Measurements from ENCODE around the gene THAP11.

THAP11 gene

DNA sequence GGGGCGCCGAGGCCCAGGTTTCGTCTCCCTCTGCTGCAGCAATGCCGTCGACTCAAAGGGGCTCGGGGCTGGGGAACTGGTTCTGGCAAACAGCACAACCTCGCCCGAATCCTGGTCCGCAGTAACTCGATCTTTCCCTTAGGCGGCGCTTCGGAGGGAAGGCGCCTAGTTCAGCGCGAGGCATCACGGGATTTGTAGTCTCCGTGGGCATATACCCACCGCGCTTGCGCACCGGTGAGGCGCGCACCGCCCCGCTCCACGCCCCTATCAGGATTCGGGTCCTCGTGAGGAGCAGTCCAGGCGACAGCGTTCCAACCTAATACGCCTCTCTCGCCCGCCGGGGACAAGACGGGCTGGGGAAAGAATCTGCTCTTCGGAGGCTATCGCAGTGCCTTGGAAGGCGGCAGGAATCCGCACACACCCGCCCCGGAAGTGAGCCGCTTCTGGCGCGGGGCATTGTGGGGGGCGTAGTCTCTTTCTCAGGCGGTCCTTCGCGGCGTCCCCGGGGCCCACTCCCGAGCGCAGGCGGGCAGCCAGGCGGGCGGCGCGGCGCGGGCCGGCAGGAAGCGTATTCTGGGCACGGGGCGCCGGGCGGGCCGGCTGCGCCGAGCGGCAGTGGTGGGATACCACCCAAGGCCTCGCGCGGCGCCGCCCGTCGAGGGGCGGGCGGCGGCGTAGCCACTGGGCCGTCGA, at the start of gene THAP11:
Gene THAP11 (plus strand): TSS at position 505 of the 693 bp plus-strand sequence. CDS start 235 bp downstream, outside the sequence.
- DNase-seq (ENCODE audit: low spot score), result peak; percentile 96

DNA sequence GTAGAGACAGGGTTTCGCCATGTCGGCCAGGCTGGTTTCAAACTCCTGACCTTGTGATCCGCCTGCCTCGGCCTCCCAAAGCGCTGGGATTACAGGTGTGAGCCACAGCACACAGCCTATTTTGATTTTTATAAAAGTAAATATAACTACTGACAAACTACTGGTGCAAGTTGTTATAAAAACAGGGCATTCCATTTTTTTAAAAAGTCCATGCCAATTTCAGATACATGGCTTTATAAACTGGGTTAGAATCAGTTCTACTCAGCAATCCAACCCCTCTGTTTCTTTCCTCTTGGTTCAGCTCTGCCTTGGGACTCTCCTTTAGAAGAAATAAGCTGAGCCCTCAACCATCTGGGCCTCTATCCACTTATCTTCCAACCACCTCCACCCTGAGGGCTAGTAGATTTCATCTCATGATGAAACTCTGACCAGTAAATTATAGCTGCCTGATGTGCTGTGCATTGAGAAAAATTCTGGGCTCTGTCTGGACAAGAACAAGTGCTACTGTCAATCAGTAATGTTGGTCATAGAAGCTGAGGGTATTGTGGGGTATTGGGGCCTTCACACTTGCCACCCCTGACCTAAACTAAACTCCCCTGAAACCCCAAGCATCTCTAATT, 45.9 kb upstream of the THAP11 start:
- no peak for DNase-seq (ENCODE audit: low spot score)

DNA sequence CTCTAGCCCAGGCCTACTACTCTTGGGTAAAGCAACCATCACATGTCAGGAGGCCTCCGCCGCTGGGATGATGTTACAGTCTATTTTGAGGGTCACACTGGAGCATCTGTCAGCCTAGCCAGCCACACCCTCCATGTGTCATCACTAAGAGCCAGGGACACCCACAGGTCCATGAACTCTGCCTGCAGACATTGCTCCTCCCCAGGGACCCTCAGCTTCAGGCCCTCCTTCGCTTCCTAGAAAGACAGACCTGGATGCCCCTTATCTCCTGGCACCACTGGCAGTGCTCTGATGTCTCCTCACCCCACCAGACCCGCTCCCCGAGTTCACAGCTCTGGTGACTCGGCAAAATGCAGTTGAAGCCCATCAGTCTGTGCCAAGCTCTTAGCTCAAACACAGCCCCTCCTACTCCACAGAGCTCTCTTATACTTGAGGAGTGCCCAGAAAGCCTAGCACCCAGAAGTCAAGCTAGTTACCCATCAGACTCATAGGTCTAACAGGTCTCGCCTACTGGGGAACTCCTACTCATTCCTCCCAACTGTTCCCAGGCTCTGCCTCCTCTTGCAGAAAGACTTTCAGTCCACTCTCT, 41.7 kb upstream of the THAP11 start:
- no peak for DNase-seq (ENCODE audit: low spot score)

DNA sequence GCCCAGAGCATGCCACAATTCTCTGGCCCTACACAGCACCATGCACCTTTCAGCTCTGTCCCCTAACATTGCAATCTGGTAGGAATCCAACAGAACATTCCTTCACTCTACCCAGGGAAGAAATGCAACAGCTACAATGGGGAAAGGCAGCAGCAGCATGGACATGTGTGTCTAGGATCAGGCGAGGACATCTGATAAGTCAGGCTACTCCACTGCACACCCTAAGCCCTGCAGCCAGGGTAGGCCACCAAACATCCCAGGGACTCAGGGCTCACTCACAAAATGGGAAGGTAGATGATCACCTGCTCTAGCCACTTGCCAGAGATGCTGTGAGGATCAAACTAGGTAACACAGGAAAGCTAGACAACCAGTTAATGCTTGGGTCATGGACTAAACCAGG, 40.9 kb upstream of the THAP11 start:
- no peak for DNase-seq (ENCODE audit: low spot score)

DNA sequence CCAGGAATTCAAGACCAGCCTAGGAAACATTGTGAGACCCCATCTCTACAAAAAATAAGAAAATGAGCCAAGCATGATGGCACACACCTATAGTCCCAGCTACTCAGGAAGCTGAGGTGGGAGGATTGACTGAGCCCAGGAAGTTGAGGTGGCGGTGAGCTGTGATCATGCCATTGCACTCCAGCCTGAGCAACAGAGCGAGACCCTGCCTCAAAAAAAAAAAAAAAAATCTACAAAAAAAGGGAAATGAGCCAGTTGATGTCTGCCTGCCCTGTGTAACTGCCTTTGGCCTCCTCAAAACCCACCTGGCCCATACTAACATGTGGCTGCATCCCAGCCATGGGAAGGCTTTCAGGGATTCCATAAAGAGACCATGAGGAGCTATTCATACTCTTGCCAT, 40.2 kb upstream of the THAP11 start:
- DNase-seq (ENCODE audit: low spot score), result peak; percentile 41

DNA sequence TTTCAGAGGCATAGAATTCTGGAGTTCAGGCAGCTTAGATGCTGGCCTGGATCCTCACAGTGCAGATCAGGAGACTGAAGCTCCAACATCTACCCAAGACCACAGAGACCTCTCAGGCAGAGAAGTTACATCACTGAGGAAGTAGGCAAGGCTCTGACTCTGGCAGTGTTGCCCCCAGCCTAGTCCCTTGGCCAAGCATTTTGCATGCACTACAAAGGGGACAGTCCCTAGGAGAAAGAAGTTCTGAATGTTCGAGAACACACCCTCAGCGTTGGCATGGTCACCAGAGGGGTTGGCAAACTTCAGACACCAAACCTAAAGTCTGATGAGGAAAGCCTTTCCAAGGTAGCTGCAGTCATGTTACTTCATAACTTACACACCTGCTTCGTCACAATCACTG, 38.2 kb upstream of the THAP11 start:
- DNase-seq (ENCODE audit: low spot score), result no peak

DNA sequence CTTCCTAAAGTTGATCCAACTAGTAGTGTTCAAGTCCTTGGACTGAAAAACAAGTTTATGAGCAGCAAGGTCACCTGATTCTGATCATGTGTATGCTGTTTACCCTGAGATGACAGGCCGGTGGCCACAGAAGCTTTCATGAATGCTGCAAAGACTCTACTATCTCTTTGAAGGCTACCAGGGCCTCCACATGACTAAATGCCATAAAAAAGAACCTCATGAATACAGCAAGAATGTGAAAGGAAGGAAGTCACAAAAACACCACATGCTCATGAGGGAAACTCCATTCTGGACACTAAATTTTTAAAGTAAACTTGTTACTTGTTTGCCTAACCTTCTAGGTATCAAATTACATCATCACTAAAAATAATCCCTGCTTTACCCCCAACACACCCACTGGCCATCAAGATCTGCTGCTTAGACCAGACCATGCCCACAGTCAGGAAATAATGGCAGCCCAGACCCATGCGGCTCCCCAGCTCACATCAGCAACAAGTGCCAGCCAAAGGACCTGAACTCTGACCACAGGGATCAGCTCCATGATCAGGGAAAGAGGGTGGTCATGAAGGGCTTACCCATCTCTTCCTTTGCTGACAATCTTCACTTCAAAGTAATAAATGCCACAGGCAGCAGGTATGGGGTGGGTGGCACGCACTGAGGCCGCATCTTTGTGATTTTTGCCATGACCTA, 37.1 kb upstream of the THAP11 start:
- DNase-seq (ENCODE audit: low spot score), result no peak

DNA sequence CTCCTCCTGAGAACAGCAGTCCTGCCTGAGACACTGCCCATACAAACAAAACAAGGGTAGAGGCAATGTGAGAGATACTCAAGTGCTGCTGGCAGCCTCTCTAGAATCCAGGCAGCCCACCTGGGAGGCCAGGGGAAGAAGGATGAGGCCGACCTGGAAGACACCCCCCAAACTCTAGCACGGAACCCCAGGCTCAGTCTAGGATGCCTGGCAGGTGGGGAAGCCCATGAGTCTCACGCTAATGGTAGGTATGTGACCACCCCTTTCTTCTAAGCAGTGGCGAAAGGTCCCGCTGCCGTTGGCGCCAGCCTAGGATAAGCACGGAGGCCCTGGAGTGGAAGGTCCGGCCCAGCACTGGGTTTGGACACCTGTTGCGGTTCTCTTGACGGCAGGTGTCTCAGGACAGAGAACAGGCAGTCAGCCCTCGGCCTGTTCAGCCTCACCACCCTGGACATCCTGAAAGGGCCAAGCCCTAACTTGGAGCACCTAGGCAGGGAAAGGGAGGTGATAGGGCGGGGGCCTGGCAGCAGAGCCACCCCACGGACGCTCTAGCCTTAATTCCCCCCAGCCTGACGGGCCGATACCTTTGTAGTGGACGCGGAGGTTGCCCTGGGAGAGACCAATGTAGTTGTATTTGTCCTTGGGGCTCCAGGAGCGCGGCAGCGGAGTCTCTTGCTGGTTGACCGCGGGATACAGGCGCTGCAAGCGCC, 36.2 kb upstream of the THAP11 start:
- no peak for DNase-seq (ENCODE audit: low spot score)

DNA sequence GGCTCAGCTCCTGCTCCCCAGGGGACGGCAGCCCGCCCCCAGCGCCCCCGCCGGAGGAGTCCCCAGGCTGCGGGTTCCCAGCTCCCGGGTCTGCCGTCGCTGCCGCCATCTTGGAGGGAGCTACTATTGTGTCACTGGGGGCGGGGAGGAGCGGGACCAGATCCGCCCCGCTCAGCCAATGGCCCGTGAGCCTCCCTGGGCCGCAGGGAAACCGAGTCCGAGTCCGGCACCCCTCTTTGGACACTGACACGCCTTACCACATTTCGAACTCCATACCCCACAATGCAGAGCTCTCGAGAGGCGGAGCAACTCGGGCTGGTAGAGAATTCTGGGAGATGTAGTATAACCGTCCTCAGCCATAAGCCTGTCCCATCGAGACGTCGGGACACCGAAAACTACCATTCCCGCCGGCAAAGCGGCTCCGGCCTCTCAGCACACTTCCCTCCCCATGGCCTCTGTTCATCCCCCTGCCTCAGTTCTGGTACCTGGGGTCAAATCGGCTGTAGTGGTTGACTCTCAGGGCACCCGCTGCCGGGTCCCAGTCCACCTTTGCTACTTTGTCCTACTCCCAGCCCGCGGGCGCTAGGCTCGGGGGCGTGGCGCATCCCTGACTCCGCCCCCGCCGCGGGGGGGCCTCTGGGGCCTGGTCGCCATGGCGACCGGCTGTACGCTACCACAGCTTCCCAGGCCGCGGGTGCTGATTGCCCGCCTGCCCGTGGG, 35.5 kb upstream of the THAP11 start, which contains the start of the genes RANBP10 and TSNAXIP1:
Gene RANBP10 (minus strand): TSS at position 133 of the 720 bp plus-strand sequence. CDS start 24 bp downstream, at position 109.
Gene TSNAXIP1 (plus strand): TSS at position 462 of the 720 bp plus-strand sequence. CDS start 261 bp downstream, outside the sequence.
- peak; percentile 98 for DNase-seq (ENCODE audit: low spot score)

DNA sequence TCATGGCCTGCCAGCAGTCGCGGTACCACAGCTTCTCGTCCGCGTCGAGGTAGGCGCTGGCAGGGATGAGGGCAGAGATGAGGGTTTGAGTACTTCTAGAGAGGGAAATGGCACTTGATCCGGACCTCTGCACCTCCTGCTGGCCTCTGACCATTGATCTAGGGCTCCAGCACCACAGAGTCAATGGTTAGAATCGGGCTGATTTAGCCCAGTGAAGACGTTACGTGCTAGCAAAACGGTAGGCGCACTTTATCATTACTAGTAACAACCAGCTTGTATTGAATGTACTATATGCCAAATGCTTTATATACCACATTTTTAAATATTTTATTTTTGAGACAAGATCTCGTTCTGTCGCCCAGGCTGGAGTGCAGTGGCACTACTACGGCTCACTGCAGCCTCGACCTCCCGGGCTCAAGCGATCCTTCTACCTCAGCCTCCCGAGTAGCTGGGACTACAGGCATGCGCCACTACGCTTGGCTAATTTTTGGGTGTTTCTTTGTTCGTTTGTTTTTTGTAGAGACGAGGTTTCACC, 34.9 kb upstream of the THAP11 start:
- DNase-seq (ENCODE audit: low spot score), result no peak

DNA sequence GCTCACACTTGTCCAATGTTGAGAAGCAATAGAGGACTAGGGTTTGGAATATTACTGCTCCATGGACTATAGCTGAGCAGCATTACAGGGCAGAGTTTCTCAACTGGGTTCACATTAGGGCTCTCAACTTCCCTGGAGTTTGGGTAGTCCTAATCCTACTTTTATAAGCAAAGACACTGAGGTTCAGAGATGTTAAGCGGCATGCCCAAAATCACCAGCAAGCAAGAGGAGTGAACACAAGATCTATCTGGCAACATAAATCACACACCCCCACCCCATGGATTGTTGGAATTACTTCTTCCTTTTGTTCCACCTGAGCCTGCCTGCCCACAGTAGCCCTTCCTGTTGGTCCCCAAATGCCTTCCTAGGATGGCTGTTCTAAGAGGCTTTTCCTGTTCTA, 30.2 kb upstream of the THAP11 start:
- DNase-seq (ENCODE audit: low spot score), result no peak

DNA sequence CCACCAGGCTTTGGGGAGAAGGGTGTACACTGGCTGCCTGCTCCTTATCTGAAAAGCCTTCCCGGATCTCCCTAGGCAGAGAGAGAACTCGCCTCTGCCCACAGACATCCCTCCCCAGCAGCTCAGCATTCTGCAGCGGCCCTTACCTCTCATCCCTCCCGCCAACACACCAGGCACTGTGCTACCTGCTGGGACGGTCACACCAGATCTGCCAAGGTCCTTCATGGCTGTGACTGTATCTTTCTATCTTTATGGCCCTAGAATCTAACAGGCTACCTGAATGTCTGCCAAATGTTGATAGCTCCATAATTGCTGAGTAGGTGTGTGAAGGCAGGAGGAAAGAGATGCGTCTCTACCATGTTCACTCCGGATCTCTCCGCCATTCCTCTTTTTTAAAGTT, 27.6 kb upstream of the THAP11 start:
- no peak for DNase-seq (ENCODE audit: low spot score)

DNA sequence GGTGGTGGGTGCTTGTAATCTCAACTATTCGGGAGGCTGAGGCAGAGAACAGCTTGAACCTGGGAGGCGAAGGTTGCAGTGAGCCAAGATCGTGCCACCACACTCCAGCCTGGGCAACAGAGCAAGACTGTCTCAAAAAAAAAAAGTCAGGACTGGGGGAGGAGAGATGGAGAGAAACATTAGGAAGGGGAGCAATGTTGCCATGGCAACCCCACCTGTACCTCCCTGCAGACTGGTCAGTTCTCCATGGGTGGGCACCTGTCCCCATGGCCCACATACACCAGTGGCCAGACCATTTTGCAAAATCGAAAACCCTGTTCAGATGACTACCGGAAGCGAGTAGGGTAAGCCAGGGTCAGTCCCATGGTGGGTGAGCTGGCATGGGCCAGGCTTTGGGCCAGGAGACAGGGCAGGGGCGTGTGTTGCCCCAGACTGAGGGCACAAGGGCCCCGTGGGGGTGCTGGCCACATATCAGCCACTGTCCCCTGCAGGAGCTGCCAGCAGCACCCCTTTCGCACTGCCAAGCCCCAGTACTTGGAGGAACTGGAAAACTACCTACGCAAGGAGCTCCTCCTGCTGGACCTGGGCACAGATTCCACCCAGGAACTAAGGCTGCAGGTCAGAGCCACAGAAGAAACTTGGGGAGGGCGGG, 21.4 kb upstream of the THAP11 start:
- DNase-seq (ENCODE audit: low spot score), result no peak

DNA sequence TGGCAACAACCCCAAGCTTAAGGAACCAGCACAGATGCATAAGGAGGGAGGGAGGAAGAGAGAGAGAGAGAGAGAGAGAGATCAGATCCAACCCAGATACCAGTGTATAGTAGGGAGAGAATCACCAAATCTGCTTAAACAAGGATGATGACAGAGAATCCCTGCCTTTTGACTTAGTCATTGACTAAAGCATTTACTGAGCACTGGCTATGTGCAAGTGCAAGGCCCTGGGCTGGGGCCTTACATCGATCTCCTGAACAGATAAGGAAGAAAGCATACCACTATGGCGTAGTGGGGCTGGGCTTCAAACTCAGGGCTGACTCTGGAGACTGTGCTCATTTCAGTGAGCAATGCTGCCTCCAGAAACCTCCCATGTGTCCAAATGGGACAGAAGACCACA, 19.6 kb upstream of the THAP11 start:
- DNase-seq (ENCODE audit: low spot score), result no peak

DNA sequence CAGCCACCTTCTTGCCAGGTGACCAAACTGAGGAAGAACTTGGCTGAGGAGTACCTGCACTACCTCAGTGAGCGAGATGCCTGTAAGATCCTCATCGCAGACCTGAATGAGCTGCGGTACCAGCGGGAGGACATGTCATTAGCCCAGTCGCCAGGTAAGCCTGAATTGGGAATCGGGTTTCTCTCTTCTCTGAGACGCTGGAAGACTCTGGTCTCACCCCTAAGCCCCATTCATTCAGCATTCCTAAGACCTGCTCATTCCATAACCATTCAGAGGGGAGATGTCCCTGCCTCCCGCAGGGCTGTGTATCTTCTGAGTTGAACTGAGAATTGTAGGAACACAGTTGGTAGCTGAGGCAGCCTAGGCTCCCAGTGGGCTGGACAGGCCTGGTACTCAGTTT, 17.0 kb upstream of the THAP11 start:
- DNase-seq (ENCODE audit: low spot score), result no peak

DNA sequence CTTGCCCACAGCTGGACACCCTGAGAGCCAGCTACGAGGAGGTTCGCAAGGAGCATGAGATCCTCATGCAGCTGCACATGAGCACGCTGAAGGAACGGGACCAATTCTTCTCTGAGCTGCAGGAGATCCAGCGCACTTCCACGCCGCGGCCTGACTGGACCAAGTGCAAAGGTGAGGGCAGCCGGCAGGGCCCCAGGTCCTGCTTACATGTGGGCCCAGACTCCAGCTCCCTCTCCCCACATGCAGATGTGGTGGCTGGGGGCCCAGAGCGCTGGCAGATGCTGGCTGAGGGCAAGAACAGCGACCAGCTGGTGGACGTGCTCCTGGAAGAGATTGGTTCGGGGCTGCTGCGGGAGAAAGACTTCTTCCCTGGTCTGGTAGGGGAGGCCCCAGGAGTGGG, 16.2 kb upstream of the THAP11 start:
- no peak for DNase-seq (ENCODE audit: low spot score)

DNA sequence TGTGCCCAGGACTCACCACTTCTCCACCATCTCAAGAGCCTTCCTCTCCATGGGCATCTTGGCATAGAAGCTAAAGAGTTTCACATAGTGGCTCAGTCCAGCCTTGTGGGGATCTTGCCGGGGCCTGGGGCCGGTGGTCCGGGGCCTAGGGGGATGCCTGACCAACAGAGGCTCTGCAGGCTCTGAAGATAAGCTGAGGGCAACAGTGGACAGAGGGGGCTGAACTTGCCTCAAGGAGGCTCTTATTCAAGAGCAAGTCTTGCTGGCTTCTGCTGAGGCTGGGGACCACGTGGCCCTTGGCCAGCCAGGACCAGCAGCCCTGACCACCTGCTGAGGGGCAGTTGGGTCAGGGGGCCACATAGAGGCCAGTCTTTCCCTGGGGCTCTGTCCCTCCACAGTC, 13.5 kb upstream of the THAP11 start:
- DNase-seq (ENCODE audit: low spot score), result no peak

DNA sequence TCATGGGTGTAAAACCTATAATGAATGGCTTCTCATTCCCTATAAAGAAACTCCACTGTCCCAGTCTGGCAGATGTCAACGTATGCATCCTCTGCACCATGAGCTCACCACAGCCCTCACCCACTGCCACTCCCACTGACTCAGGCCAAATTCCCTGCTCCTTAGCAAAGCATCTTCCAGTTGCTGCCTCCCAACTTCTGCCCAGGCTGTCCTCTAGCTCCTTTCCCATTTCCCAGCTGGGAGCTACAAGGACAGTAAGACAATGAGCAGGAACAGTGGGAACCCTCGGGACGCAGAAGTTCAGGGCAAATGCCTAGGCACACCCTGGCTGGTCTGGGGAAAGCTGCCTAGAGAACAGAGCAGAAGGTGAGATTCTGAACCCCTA, 9.1 kb upstream of the THAP11 start:
- no peak for DNase-seq (ENCODE audit: low spot score)

DNA sequence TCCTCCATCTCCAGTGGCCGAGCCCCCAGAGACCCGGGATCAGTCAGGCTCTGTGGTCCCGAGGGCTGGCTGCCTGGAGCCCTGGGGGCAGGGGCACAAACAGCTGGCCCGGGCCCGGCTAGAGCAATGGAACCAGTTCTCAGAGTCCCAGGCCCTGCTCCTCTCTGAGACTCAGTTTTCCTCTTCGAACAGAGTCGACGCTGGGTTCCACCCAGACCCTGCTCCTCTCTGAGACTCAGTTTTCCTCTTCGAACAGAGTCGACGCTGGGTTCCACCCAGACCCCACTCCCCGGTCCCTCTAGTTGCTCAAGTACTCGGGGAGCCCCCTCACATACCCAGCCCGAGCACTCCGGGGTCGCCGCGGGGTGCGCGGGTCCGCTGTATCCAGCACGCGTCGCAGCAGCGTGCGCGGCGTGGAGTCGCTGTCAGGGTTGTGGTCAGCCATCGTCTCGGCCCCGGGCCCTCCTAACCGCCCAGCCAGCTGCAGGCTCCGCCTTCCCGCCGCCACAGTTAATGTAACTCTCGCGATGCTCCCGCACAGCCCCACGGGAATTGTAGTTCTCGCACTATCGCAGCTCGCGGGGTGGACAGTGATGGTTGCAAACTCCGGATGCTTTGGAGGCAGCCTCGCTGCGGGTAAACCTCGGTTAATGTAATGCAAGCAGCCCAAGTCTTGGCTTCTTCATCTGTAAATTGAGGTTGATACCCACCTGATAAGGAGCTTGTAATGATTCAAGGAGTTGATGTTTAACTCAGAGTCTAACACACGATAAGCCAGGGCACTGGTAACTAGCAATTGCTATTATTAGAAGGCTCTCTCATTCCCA, 8.5 kb upstream of the THAP11 start:
- peak; percentile 94 for DNase-seq (ENCODE audit: low spot score)

DNA sequence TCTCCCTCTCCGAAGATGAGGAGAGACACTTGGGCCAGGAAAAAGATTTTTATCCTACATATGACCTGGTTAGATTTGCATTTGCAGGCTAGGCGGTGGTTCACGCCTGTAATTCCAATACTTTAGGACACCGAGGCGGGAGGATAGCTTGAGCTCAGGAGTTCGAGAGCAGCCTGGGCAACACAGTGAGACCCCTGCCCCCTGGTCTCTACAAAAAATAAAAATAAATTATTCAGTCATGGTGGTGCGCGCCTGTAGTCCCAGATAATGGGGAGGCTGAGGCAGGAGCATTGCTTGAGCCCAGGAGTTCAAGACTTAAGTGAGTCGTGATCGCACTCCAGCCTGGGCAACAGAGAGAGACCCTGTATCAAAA, 7.9 kb upstream of the THAP11 start:
- no peak for DNase-seq (ENCODE audit: low spot score)
